Adrenal gland (tissue), 5 donors: ENCODE data around the gene KIF25.

Source experiments
- POLR2A ChIP-seq, 2 donors: fragments of 450-650 bp; IDR thresholded peaks; one replicate each; pipeline ENCODE4 v1.6.1; 2017; ENCODE audit warnings: antibody characterized with exemption in 2 of 2, mild to moderate bottlenecking in 2 of 2, moderate library complexity in 1 of 2
- TF ChIP-seq, protein P1 (sequence below), 6 experiments: fragments of 450-650 bp in 4 of 6; fragments of 200-600 bp in 2 of 6; sonication (generic) in 1 of 6; IDR thresholded peaks; 1 replicate in 5 of 6; 2 replicates in 1 of 6; pipeline versions ENCODE4 v1.5.1 to v1.8.0; 2016 to 2021; ENCODE audit warnings: antibody characterized with exemption in 6 of 6, mild to moderate bottlenecking in 2 of 6, moderate library complexity in 1 of 6
- donor health status: DM: no; HTN: no; CAD: no.

DNA sequence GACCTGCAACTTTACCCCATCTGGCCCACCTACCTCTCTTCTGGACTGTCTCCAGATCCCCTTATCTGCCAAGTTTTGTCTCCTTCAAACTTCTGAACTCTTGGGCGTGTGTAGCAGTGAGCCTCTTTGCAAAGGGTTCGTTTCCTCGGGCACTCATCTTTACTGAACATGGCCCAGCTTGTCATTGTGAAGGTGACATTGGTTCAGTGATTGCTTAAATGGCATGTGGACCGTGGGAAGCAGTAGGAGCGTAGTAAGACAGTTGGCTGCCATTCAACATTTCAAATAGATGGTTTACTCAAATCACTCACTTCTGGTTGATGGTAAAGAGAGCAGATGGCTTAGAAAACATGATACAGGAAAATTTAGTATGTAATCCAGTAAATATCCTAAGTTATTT lies 34.8 kb upstream of the KIF25 start:
- no peak for TF ChIP-seq POLR2A (IDR thresholded peaks at IDR 0.05)
- TF ChIP-seq, protein P1, sequence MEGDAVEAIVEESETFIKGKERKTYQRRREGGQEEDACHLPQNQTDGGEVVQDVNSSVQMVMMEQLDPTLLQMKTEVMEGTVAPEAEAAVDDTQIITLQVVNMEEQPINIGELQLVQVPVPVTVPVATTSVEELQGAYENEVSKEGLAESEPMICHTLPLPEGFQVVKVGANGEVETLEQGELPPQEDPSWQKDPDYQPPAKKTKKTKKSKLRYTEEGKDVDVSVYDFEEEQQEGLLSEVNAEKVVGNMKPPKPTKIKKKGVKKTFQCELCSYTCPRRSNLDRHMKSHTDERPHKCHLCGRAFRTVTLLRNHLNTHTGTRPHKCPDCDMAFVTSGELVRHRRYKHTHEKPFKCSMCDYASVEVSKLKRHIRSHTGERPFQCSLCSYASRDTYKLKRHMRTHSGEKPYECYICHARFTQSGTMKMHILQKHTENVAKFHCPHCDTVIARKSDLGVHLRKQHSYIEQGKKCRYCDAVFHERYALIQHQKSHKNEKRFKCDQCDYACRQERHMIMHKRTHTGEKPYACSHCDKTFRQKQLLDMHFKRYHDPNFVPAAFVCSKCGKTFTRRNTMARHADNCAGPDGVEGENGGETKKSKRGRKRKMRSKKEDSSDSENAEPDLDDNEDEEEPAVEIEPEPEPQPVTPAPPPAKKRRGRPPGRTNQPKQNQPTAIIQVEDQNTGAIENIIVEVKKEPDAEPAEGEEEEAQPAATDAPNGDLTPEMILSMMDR (IDR thresholded peaks at IDR 0.05): no peak
